GM19193 (cell line): Measurements from ENCODE around the gene KHSRP.

Source experiments
- POLR2A ChIP-seq: IDR thresholded peaks from 4 replicates; pipeline ENCODE4 v1.6.1; 2011; ENCODE audit not compliant: insufficient read depth, insufficient read length; ENCODE audit errors: extremely low read depth

KHSRP gene

GRCh38 chr19:6424195-6424938 is at the start of gene KHSRP:
Gene KHSRP, minus strand, starts transcription at chr19:6424811. Its CDS starts 110 bp downstream, at chr19:6424701.
- TF ChIP-seq POLR2A = peak; percentile 76

GRCh38 chr19:6473647-6474046 is 49.0 kb upstream of the KHSRP start:
- no peak for TF ChIP-seq POLR2A

- no peak for TF ChIP-seq POLR2A
Observed at GRCh38 chr19:6472713-6473112, 48.1 kb upstream of the KHSRP start.

GRCh38 chr19:6471076-6471475 is 46.5 kb upstream of the KHSRP start:
- TF ChIP-seq POLR2A = no peak

GRCh38 chr19:6470173-6470572 is 45.6 kb upstream of the KHSRP start:
- TF ChIP-seq POLR2A = no peak

GRCh38 chr19:6467384-6467783 is 42.8 kb upstream of the KHSRP start:
- no peak for TF ChIP-seq POLR2A

GRCh38 chr19:6466526-6467248 is 42.1 kb upstream of the KHSRP start:
- TF ChIP-seq POLR2A = no peak

- TF ChIP-seq POLR2A = no peak
Observed at GRCh38 chr19:6465663-6466062, 41.1 kb upstream of the KHSRP start.

GRCh38 chr19:6465006-6465405 is 40.4 kb upstream of the KHSRP start:
- no peak for TF ChIP-seq POLR2A

- TF ChIP-seq POLR2A = no peak
Observed at GRCh38 chr19:6464070-6464873, 39.7 kb upstream of the KHSRP start, which contains the start of gene CRB3. Gene CRB3, plus strand, starts transcription at chr19:6464271. Its CDS starts 431 bp downstream, at chr19:6464702.

- peak; percentile 68 for TF ChIP-seq POLR2A
Observed at GRCh38 chr19:6460099-6460884, 35.7 kb upstream of the KHSRP start.

- peak; percentile 51 for TF ChIP-seq POLR2A
Observed at GRCh38 chr19:6459262-6460098, 34.9 kb upstream of the KHSRP start, which contains the start of gene SLC25A23. Gene SLC25A23, minus strand, starts transcription at chr19:6459792. Its CDS starts 164 bp downstream, at chr19:6459628.

- TF ChIP-seq POLR2A = no peak
Observed at GRCh38 chr19:6458695-6459261, 34.2 kb upstream of the KHSRP start.
